ENCODE results near the gene MDFIC.
"Not testable (repeated sequence)": the region's sequence is repeated elsewhere in the genome, so short reads cannot be mapped to it uniquely, and the experiment has no call there.

The MDFIC gene

GRCh38 chr7:114922026-114922651 lies at the start of gene MDFIC:
Gene MDFIC, plus strand, starts transcription at chr7:114922094. Its CDS starts 940 bp downstream, at chr7:114923034.
- no peak for DNase-seq

GRCh38 chr7:114874170-114874569 lies 47.7 kb upstream of the MDFIC start:
- DNase-seq, result no peak

GRCh38 chr7:114875186-114875585 lies 46.7 kb upstream of the MDFIC start:
- DNase-seq, result no peak

GRCh38 chr7:114879554-114879953 lies 42.3 kb upstream of the MDFIC start:
- no peak for DNase-seq

- no peak for DNase-seq
Measured at GRCh38 chr7:114885836-114886235, 36.1 kb upstream of the MDFIC start.

GRCh38 chr7:114886241-114886640 lies 35.7 kb upstream of the MDFIC start:
- DNase-seq, result no peak

- DNase-seq, result not testable (repeated sequence)
Measured at GRCh38 chr7:114889116-114889515, 32.8 kb upstream of the MDFIC start.

GRCh38 chr7:114889646-114890285 lies 32.1 kb upstream of the MDFIC start:
- DNase-seq, result no peak

GRCh38 chr7:114890561-114890960 lies 31.3 kb upstream of the MDFIC start:
- no peak for DNase-seq

- DNase-seq, result no peak
Measured at GRCh38 chr7:114900127-114900526, 21.8 kb upstream of the MDFIC start.

GRCh38 chr7:114901771-114902170 lies 20.1 kb upstream of the MDFIC start:
- DNase-seq, result no peak

GRCh38 chr7:114903131-114903530 lies 18.8 kb upstream of the MDFIC start:
- no peak for DNase-seq

- no peak for DNase-seq
Measured at GRCh38 chr7:114910787-114911186, 11.1 kb upstream of the MDFIC start.

- no peak for DNase-seq
Measured at GRCh38 chr7:114911411-114911810, 10.5 kb upstream of the MDFIC start.

GRCh38 chr7:114916261-114916892 lies 5.5 kb upstream of the MDFIC start:
- DNase-seq, result no peak

- DNase-seq, result no peak
Measured at GRCh38 chr7:114917211-114917839, 4.6 kb upstream of the MDFIC start.

- no peak for DNase-seq
Measured at GRCh38 chr7:114919587-114919986, 2.3 kb upstream of the MDFIC start.

GRCh38 chr7:114921631-114922025 lies 266 bp upstream of the MDFIC start:
- DNase-seq, result no peak

GRCh38 chr7:114922652-114923402 lies 933 bp downstream of the MDFIC start:
- DNase-seq, result no peak

- DNase-seq, result no peak
Measured at GRCh38 chr7:114923403-114923713, 1.5 kb downstream of the MDFIC start.

GRCh38 chr7:114924038-114924712 lies 2.3 kb downstream of the MDFIC start:
- no peak for DNase-seq

GRCh38 chr7:114925434-114925833 lies 3.5 kb downstream of the MDFIC start:
- no peak for DNase-seq

- no peak for DNase-seq
Measured at GRCh38 chr7:114928060-114928459, 6.2 kb downstream of the MDFIC start.
